Measurements from ENCODE around the gene CEACAM16.

DNA sequence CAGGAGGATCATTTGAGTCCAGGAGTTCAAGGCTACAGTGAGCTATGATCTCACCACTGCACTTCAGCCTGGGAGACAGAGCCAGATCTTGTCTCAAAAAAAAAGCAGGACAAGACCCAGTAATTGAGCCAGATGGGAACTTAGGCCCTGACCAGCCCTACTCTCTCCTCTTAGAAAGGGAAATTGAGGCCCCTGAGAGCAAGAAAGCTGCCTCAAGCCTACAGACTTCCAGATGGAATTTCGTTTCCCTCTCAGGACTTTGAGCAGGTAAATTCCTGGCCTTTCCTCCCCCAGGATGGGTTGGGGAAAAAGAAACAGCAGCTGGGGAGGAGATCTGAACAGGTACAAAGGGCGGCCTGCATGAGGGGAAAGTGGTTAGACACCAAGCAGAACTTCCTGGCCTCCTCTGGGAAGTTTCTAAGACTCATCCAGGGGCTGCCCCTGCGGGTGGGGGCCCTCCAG lies 46.0 kb downstream of the CEACAM16 start:
- TF ChIP-seq, protein P1, sequence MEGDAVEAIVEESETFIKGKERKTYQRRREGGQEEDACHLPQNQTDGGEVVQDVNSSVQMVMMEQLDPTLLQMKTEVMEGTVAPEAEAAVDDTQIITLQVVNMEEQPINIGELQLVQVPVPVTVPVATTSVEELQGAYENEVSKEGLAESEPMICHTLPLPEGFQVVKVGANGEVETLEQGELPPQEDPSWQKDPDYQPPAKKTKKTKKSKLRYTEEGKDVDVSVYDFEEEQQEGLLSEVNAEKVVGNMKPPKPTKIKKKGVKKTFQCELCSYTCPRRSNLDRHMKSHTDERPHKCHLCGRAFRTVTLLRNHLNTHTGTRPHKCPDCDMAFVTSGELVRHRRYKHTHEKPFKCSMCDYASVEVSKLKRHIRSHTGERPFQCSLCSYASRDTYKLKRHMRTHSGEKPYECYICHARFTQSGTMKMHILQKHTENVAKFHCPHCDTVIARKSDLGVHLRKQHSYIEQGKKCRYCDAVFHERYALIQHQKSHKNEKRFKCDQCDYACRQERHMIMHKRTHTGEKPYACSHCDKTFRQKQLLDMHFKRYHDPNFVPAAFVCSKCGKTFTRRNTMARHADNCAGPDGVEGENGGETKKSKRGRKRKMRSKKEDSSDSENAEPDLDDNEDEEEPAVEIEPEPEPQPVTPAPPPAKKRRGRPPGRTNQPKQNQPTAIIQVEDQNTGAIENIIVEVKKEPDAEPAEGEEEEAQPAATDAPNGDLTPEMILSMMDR (tag by site-specific recombination; IDR thresholded peaks at IDR 0.05): no peak
- TF ChIP-seq, protein P2, sequence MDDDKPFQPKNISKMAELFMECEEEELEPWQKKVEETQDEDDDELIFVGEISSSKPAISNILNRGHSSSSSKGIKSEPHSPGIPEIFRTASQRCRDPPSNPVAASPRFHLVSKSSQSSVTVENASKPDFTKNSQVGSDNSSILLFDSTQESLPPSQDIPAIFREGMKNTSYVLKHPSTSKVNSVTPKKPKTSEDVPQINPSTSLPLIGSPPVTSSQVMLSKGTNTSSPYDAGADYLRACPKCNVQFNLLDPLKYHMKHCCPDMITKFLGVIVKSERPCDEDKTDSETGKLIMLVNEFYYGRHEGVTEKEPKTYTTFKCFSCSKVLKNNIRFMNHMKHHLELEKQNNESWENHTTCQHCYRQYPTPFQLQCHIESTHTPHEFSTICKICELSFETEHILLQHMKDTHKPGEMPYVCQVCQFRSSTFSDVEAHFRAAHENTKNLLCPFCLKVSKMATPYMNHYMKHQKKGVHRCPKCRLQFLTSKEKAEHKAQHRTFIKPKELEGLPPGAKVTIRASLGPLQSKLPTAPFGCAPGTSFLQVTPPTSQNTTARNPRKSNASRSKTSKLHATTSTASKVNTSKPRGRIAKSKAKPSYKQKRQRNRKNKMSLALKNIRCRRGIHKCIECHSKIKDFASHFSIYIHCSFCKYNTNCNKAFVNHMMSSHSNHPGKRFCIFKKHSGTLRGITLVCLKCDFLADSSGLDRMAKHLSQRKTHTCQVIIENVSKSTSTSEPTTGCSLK (tag by site-specific recombination; IDR thresholded peaks at IDR 0.05): no peak
- TF ChIP-seq ZNF292 (tag by site-specific recombination; IDR thresholded peaks at IDR 0.05; ENCODE audit: borderline replicate concordance, low read depth) (no peak), GLIS1 (tag by site-specific recombination; IDR thresholded peaks at IDR 0.05) (no peak), ZFP41 (tag by site-specific recombination; IDR thresholded peaks at IDR 0.05; ENCODE audit: borderline replicate concordance) (no peak), ZNF366 (tag by site-specific recombination; conservative IDR thresholded peaks at IDR 0.05) (no peak), ZNF341 (tag by site-specific recombination; IDR thresholded peaks at IDR 0.05; ENCODE audit: low read depth) (no peak), ZNF274 (IDR thresholded peaks at IDR 0.05; ENCODE audit: low read length) (no peak), ZNF274 (tag by site-specific recombination; IDR thresholded peaks at IDR 0.05; ENCODE audit: borderline replicate concordance) (no peak), ZBTB8A (tag by site-specific recombination; IDR thresholded peaks at IDR 0.05) (no peak), ZBTB21 (tag by site-specific recombination; IDR thresholded peaks at IDR 0.05) (no peak), ZNF350 (tag by site-specific recombination; IDR thresholded peaks at IDR 0.05) (no peak), ZNF549 (tag by site-specific recombination; IDR thresholded peaks at IDR 0.05) (no peak)
- TF ChIP-seq, protein P3, sequence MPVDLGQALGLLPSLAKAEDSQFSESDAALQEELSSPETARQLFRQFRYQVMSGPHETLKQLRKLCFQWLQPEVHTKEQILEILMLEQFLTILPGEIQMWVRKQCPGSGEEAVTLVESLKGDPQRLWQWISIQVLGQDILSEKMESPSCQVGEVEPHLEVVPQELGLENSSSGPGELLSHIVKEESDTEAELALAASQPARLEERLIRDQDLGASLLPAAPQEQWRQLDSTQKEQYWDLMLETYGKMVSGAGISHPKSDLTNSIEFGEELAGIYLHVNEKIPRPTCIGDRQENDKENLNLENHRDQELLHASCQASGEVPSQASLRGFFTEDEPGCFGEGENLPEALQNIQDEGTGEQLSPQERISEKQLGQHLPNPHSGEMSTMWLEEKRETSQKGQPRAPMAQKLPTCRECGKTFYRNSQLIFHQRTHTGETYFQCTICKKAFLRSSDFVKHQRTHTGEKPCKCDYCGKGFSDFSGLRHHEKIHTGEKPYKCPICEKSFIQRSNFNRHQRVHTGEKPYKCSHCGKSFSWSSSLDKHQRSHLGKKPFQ (tag by site-specific recombination; IDR thresholded peaks at IDR 0.05): no peak
